NAMALWA (cell line): ENCODE results near the gene ELMO1.
"Not testable (repeated sequence)": the region's sequence is repeated elsewhere in the genome, so short reads cannot be mapped to it uniquely, and the experiment has no call there.

Source experiments
- DNase-seq: peaks from one replicate; pipeline ENCODE4 v3.0.0-alpha.2; 2015; ENCODE audit warnings: low spot score

Gene ELMO1

GRCh38 chr7:36977878-36978277 lies 470.8 kb downstream of the ELMO1 start:
- no peak for DNase-seq

- DNase-seq: not testable (repeated sequence)
Observed at GRCh38 chr7:36973534-36973933, 475.1 kb downstream of the ELMO1 start.

GRCh38 chr7:36972140-36972518 lies 476.5 kb downstream of the ELMO1 start:
- no peak for DNase-seq

- DNase-seq: no peak
Observed at GRCh38 chr7:36971515-36972139, 477.0 kb downstream of the ELMO1 start.

- no peak for DNase-seq
Observed at GRCh38 chr7:36970551-36971514, 477.8 kb downstream of the ELMO1 start.

GRCh38 chr7:36969376-36969775 lies 479.3 kb downstream of the ELMO1 start:
- DNase-seq: no peak

GRCh38 chr7:36967387-36967786 lies 481.3 kb downstream of the ELMO1 start:
- peak; percentile 66 for DNase-seq

- no peak for DNase-seq
Observed at GRCh38 chr7:36966636-36967035, 482.0 kb downstream of the ELMO1 start.

GRCh38 chr7:36966039-36966438 lies 482.6 kb downstream of the ELMO1 start:
- DNase-seq: no peak

- no peak for DNase-seq
Observed at GRCh38 chr7:36965625-36966024, 483.0 kb downstream of the ELMO1 start.

- no peak for DNase-seq
Observed at GRCh38 chr7:36964297-36964696, 484.4 kb downstream of the ELMO1 start.

GRCh38 chr7:36962367-36962766 lies 486.3 kb downstream of the ELMO1 start:
- DNase-seq: no peak

- no peak for DNase-seq
Observed at GRCh38 chr7:36961693-36962092, 487.0 kb downstream of the ELMO1 start.

- no peak for DNase-seq
Observed at GRCh38 chr7:36961097-36961496, 487.6 kb downstream of the ELMO1 start.

GRCh38 chr7:36960105-36960504 lies 488.6 kb downstream of the ELMO1 start:
- no peak for DNase-seq

- no peak for DNase-seq
Observed at GRCh38 chr7:36958111-36958733, 490.4 kb downstream of the ELMO1 start.

GRCh38 chr7:36957620-36958019 lies 491.0 kb downstream of the ELMO1 start:
- no peak for DNase-seq

- no peak for DNase-seq
Observed at GRCh38 chr7:36956814-36957213, 491.9 kb downstream of the ELMO1 start.

- no peak for DNase-seq
Observed at GRCh38 chr7:36955456-36956129, 493.1 kb downstream of the ELMO1 start.

- peak; percentile 22 for DNase-seq
Observed at GRCh38 chr7:36951257-36951697, 497.4 kb downstream of the ELMO1 start.

GRCh38 chr7:36949711-36950600 lies 498.7 kb downstream of the ELMO1 start:
- no peak for DNase-seq
